Stimulated activated CD8-positive, alpha-beta memory T cell treated with anti-CD3 and anti-CD28 coated beads, Interleukin-7, amount 100 ng/mL, for 24 hours (primary cell): ENCODE results near the gene PDLIM7.

Experiments used
- DNase-seq: peaks from one replicate; pipeline ENCODE4 v3.0.0-alpha.2; 2020; ENCODE audit warnings: low read depth

Gene PDLIM7

DNA sequence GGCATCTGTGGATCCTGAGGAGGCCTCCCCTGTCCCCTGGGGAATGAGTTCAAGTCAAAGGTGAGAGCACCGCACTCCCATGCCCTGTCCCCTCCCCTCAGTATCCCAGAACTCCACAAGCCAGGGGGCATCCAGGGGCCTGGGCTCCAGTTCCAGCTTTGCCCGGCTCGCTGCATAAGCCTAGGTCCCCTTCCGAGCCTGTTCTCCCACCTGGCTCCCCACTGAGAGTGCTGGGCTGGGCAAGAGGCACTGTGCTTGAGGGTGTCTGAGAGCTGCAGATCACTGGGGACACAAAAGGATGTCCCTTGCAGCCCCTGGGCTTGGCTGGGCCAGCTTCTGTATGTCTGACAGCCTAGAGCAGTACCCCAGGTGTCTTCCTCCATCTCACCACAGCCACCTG, 7.7 kb upstream of the PDLIM7 start:
- DNase-seq, result no peak

DNA sequence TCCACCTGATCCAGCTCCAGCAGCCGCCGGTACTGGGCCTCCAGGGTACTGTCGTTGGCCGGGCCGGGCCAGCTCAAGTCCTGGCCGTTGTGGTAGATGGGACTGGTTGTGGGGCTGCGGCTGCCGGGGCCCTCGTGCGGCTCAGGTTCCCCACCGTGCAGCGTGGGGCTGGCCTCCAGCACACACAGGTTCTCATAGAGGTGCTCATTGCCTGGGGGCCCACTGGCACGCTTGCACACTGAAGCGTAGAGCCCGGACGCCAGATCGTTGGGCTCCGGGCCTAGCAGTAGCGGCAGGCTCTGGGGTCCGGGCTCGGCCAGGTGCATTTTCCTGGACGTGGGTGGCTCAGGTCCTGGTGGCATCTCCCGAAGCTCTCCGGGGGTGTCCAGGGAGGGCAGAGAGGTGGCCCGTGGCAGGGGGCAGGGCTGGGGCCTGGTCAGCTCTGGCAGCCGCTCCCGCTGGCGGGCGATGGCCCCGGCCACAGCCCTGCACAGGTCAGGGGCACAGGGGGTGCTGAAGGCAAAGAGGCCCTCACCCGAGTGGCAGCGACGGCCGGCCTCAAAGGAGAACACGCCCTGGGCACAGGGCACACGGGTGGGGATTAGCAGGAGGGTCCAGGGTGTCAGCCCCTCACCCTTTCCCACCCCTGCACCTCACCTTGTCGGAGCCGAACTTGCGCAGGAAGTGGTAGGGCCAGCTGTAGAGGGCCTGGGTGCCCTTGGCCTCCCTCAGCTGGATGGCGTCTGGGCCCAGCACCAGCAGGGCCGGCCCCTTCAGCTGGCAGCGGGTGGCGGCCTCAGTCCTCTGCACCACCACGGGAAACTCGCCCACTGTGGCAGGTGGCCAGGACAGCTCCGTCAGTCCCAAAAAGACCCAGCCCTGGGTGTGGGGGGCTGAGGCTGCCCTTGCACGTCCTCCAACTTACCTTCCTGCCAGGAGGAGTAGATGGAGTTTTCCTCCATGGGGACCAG, 7.0 kb upstream of the PDLIM7 start:
- DNase-seq, result no peak

DNA sequence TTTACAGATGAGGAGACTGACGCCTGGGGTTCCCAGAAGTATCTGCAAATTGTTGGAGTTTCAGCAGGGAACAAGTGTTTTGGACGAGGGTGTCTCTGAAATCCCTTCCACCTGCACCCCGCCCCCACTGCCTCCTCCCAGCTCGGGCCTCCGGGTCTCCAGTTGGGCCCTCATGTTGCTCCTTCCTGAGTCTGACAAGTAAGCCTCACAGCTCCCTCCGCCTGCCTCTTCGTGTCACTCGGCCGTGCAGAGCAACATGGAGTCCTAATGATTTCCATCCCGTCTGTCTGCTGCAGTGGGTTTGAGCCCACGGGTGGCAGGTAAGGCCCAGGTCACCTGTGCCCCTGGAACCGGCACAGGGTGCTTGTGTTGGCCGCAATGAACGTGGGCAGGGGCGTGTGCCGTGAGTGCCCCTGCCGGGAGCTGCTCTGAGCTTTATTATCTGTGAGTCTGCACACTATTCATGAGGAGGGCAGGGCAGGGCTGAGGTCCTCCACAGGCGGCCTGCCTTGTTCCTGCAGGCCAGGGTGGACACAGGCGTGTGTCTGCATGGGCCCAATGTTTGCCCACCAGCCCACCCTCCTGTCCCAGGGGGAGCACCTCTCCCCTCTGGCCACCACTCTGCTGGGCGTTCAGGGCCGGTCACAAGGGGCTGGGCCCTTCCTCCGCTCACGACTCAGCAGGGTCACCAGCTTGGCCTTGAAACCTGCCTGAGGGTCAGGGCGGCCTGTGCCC, 6.1 kb upstream of the PDLIM7 start:
- no peak for DNase-seq

DNA sequence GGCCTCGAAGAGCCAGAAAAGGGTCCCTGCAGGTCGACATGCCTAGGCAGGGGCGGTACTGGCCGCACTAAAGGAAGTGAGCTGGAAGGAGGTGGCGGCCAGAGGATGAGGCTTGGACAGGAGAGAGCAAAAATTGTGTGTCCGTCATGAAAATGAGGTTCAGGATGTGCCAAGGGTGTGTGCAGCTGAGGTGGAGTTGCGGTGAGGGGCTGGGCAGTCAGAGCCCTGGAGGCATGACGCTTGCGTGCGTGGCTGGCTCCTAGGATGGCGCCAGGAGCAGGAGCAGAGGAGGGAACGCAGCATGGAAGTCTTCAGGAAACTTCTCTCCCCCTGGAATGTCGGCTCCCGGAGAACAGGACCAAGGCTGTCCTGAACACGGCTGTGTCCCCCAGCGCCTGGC, 5.5 kb upstream of the PDLIM7 start:
- DNase-seq, result no peak

DNA sequence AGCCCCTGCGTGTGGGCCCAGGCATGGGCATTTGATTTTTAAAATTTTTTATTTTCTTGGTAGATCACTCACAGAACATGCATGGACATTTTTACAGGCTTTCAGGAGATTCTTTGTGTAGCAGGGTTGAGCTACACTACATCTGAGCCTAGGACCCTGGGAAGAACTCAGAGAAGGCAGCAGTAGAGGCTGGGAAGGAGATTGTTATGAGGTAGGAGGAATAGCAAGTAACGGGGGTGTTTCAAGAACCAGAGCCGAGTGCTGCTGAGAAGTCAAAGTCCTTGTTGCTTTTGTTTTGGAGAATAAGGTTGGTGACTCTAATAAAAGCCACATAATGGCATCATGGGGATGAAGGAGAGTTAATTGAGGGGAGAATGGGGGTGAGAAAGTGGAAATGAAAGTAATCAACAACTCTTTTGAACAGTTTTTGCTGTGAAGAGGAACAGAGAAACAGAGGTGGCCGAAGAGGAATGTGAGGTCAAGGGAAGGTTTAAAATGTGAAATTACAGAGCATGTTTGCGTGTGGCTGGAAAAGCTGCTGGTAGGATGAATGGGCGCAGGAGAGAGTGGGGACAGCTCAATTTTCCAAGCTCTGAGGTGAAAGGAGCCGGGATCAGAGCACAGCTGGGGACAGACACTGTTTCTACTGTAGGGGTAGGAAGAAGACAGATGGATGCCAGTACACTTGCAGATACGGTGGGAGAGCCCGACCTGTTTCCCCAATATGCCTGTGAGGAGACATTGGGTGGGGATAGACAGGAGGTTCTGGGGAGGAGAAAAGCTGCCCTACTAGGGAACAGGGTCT, 4.7 kb upstream of the PDLIM7 start:
- DNase-seq, result no peak

DNA sequence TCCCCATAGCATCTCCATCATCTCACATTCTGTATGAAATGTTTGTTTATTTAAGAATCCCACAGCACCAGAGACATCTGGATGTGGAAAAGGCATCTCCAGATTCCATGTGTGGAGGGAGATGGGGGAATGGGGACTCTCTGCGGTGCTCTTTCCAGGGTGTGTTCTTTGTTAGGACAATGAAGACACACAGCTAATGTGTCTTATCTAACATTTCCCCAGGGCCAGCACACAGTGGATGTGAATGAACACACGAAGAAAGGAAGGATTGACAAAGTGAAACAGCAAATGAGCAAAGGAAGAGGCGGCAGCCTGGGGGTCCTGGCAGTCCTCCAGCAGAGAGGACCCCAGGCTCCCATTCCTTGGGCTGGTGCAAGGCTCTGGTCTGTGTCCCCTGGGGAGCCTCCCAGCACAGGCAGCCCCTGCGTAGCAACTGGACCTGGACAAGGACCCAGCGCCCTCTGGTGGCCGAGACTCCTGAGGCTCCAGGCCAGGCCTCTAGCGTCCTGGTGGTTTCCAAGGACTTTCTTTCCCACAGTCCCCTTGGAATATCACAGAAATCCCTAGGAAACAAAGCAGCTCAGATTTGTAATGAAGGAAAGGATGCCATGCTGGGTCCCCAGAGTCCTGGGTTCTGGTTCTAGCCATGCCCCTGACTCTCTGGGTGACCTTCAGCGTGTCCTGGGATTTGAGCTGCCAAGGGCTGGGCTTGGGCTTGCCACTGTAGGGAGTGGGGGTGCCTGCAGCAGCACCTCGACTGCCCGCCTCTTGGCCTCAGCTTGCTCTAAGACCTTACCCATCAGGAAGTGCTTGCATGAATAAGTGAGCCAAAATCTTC, 3.5 kb upstream of the PDLIM7 start:
- peak; percentile 86 for DNase-seq

DNA sequence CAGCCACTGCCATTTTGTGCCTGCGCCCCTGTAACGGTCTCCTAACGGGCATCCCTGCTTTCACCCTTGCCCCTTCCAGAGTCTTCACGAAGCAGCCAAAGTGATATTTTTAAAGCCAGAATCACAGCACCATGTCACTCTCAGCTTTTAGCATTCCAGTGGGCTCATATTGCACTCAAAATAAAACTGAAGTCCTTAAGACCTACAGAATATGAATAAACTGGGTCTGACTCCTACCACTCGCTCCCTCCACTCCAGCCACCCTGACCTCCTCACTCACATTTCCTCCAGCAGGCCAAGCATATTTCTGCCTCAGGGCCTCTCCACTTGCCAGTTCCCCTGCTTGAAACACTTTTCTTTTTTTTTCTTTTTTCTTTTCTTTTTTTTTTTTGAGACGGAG, 2.4 kb upstream of the PDLIM7 start:
- no peak for DNase-seq

DNA sequence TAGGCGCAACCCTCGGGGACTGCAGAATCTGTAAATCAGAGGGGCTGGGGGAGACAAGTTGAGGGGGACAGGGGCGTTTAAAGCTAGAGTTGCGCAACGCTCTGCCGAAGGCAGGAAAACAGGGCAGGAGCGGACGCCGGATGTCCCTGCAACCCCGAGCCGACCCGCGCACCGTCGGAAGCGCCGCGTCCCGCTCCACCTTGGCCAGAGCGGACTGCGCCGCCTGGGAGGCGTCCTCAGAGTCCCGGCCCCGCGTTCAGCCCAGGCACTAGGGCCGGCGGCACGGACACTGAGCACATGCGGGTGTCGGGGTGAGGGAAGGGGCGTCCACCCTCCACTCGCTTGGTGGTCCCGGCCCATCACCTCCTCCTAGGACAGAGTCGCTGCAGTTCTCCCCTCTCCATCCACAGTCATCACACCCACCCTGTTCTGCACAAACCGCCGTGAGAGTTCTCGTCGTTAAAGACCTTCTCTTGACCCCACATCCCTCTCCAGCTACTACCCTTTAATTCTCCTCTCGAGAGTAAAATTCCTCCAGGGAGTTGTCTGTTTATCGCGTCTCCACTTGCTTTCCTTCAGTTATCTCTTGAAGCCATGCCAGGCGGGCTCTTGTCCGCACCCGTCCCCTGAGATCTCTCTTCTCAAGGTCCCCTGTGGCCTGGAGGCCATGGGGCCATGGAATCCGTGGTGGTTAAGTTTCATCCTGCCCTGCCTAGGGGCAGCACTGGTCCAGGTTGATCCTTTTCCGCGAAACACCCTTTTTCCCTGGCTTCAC, 796 bp upstream of the PDLIM7 start:
- DNase-seq, result no peak

DNA sequence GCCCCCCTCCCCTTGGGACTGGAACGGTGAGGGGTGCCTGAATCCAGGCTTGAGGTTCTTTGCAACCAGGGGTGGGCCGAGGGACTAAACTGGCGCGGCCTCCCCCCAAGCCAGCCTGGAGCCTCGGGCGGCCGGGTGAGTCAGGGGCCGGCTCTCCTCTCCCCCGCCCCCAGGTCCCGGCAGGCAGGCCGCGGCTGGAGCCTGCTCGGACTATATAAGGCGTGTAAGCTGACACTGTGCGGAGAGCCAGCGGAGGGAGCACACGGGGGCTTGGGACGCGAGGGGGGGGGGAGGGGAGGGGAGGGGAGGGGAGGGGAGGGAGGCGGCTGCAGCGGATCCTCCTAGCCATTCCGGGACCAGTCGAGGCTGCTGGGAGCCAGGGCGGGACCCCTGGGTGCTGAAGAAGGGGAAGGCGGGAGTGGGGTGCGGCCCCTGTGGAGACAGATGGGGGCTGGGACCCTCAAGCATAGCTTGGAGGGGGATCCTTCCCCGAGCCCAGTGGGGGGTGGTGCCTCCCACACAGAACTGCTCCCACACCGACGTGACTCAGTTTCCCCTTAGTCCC, 595 bp downstream of the PDLIM7 start:
- DNase-seq, result no peak

DNA sequence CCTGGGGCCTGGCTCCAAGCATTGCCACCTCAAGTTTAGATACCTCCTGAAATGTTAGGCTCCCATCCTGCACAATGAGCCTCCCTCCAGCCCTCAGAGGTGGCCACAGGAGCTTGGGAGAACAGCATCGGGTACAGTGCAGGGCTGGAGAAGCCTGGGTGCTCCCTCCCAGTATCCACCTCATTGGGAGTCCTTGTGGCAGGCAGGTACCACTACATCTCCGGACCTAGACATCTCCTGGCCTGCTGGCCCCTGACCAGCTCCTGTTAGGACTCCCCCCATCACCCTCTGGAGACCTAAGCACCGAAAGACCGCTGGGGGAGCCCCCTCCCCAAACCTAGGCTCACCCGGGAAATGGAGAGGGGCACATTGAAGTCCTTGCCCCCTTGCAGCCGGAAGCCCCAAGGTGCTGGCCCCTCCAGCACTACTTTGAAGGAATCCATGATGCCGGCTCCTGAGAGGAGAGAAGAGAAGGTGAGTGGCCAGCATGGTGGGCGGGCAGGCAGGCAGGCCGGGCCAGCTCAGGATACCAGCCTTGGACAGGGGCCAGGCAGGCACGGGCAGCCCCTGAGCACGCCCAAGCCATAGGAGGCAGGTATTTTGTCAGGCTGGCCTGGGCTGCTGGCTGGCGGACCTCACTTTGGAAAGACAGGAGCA, 1.2 kb downstream of the PDLIM7 start:
- DNase-seq, result no peak

DNA sequence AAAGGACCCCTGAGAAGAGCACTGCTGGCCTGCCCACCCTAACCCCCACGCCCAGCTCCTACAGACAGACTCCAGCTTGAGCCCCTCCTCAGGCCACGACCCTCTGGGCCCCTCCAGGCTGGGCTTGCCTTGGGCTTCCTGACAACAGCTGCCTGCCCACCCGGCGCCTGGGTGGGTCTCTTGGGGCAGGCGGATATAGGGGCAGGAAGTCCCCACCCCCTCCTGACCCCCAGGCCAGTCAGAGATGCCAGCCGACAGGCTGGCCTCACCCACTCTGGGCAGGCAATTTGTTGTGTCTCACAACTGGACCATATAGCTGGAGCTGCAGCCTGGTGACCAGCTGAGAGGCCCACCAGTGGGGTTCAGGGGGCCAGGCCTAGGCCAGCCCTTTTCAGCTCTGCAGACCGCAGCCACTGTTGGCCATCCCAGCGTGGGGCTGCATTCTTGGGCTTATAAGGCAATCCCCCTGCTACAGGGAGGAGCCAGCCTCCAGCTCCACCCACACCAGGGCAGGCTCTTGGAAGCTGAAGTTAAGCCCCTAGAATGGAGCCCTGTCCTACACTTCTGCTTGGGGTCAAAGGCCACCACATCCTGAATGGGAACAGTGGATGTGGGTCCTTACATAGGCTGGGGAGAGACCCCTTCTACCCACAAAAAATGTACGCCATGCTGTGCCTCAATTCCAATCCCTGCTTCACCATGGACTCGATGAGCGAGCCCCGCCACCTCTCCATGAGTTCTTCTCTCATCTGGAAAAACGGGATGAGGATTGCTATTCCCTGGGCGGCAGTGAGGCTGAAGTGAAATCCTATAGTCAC, 2.0 kb downstream of the PDLIM7 start:
- DNase-seq, result no peak

DNA sequence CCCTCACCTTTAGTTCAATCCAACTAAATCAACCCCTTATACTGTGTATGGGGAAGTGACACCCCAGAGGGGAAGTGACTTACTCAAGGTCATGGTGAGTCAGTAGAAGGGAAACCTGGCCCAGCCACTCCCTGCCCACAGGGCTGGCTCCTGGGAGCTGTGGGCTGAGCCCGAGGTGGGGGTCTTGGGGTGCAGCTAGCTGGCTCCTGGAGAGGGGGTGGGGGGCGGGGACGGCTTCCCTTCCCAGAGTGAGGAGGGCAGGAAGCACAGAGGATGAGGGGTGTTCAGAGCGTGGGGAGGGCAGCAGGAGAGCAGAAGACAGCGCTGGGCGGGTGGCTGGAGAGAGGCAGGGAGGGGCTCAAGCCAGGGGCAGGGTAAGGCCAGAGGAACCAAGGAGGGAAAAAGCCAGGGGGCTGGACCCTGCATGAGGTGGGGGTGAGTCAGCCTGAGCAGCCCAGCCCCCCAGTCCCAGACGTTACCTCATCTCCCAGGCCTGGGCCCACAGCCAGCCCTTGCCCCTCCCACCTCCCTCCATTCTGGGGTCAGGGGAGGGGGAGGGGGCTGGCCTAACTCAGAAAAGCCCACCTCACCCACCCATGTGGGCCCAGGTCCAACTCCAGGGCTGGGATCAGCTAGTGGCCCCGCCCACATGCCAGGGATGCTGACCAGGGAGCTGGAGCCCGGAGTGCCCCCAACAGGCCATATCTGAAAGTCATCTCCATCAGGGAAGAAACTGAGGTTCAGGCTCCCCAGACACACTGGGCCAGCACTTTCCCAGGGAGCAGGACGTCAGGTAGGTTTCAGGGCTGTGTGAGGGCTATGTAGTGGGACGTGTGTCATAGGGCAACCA, 2.8 kb downstream of the PDLIM7 start:
- DNase-seq, result no peak

DNA sequence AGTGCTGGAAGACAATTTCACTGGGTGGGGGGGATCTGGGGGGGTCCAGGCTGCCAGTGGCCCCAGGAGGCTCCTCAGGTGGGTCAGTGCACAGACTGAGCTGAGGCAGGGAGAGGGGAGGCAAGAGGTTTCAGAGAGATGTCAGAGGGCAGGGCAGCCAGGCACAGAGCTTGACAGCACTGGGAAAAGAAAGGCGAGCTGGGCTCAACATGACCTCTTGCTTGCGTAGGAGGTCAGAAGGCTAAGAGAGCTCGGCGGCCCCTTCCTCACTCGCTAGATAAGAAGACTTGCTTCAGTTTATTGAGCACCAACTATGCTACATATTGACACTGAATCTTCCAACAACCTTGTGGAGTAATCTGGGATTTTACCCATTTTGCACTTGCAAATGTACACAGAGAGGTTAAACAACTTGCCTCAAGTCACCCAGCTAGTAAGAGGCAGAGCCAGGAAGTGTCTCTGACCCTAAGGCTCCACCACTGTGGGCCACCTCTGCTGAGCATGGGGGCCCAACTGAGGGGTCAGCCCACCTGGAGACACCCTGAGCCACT, 3.5 kb downstream of the PDLIM7 start:
- no peak for DNase-seq

DNA sequence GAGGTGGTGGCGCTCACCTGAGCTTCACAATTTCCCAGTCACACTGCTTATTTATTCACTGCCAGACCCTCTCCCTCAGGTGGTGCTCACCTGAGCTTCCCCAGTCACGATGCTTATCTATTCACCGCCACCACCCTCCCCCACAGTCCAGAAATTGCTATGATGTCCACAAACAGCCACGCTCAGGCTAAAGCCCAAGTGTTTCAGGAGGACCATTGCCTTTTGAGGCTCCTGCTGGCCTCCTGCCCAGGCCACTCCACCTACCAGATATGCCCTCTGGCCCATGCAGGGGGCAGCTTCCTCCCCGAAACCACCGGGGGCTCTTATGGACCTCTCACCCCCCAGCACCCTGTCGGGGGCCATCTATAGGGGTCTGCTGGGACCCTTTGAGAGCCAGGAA, 4.6 kb downstream of the PDLIM7 start:
- no peak for DNase-seq

DNA sequence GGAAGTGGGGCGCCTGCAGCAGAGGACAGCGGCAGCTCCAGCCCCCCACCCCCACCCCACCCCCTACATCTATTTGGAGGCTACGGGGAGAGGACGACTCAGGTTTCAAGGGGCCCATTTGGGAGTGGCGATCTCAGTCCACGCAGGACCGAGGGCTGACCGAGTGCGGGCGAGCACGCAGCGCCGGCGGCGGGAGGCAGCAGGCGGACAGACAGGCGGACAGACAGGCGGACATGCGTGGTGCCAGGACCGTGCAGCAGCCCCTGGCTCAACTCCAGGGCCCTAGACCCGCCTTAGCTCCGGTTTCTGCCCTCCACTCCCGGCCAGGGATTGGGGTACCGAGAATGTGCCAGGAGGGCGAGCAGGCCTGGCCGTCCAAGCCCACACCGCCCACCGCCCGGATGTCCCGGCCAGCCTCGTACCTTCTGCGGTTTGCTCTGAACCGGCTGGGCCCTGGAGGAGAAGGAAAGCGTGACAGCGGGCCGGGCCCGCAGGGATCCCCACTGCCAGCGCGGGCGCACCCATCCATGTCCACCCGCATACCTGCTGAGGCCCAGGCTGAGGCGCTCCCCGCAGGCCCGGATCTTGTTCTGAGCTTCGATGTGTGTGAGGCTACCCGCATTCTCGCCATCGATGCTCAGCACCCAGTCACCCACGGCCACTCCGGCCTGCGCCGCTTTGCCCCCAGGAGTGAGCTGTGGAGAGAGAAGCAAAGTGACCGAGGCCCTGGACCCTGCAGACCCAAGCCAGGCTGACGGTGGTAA, 5.2 kb downstream of the PDLIM7 start:
- no peak for DNase-seq

DNA sequence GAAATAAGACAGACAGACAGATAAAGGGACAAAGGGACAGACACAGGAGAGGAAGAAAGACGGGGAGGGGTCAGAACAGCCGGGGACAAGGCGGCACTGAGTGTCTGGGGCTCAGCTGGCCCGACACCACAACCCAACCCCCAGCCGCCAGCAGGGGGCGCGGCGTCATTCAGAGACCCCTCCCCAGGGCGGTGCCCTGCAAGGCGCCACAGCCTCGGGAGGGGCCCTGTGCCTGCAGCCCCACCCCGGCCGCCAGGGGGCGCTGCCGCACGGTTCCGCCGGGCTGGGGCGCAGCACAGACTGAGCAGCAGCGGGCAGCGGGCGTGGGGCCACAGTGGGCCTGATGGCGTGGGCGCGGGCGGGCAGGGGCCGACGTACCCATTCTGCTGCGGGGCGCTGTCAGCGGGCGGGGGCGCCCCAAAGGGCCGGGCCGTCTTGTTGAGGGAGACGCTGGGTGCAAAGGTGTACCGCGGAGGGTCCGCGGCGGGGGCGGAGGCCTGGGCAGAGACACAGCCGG, 5.9 kb downstream of the PDLIM7 start:
- no peak for DNase-seq

DNA sequence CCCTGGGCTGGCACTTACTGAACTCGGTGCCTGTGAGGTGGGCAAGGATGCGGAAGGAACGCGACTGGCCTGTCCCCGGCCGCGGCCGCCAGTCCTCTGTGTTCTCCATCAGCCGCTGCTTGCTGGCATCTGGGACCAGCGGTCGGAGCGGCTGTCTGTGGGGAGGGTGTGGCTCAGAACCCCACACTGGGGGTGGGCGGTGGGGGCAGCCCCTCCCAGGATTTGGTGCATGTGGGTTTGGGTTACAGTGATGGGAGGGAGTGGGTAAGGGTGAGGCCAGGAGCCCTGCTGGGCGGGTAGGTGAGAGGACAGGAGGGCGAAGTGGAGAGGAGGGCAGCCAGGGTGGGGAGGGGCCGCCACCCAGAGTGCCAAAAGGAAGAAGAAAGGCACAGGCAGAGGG, 6.4 kb downstream of the PDLIM7 start:
- no peak for DNase-seq
